SK-N-SH treated with all-trans-retinoic acid at 6 μM for 48 hours (cell line): Measurements from ENCODE around the gene SPATA6L.

ENCODE experiments used
- ATAC-seq: fragments of 200-7000 bp; cut with Tn5 transposase; 3 replicates; pipeline ENCODE4 v1.9.1; 2020; ENCODE audit warnings: mild to moderate bottlenecking, moderate library complexity
- ARNTL ChIP-seq: fragments of 450-650 bp; formaldehyde crosslinking; IDR thresholded peaks from 2 replicates; pipeline ENCODE4 v1.5.0; 2020; ENCODE audit warnings: low read depth, mild to moderate bottlenecking, moderate library complexity, borderline replicate concordance
- BACH2 ChIP-seq: fragments of 250-450 bp; sonication (Bioruptor Pico); IDR thresholded peaks from 2 replicates; pipeline ENCODE4 v1.9.0; 2021; ENCODE audit warnings: mild to moderate bottlenecking, borderline replicate concordance
- CSDC2 ChIP-seq: fragments of 250-450 bp; sonication (Bioruptor Pico); IDR thresholded peaks from 2 replicates; pipeline ENCODE4 v1.5.0; 2020; ENCODE audit warnings: mild to moderate bottlenecking, moderate library complexity
- ESRRG ChIP-seq: fragments of 250-450 bp; sonication (Bioruptor Pico); IDR thresholded peaks from 2 replicates; pipeline ENCODE4 v1.6.1; 2021; ENCODE audit warnings: mild to moderate bottlenecking
- GLIS3 ChIP-seq: fragments of 250-450 bp; sonication (Bioruptor Pico); IDR thresholded peaks from 2 replicates; pipeline ENCODE4 v1.5.0; 2020; ENCODE audit warnings: mild to moderate bottlenecking, moderate library complexity
- ISL1 ChIP-seq: fragments of 250-450 bp; sonication (Bioruptor Pico); IDR thresholded peaks from 2 replicates; pipeline ENCODE4 v2.1.2; 2022; ENCODE audit warnings: mild to moderate bottlenecking, moderate library complexity
- OSR1 ChIP-seq: fragments of 250-450 bp; sonication (Bioruptor Pico); IDR thresholded peaks from 2 replicates; pipeline ENCODE4 v1.8.0; 2022; ENCODE audit warnings: moderate library complexity, mild to moderate bottlenecking, inconsistent platforms
- PPARA ChIP-seq: fragments of 250-450 bp; sonication (Bioruptor Pico); IDR thresholded peaks from 2 replicates; pipeline ENCODE4 v1.5.0; 2020; ENCODE audit warnings: mild to moderate bottlenecking, borderline replicate concordance
- RARB ChIP-seq: fragments of 250-450 bp; sonication (Bioruptor Pico); IDR thresholded peaks from 2 replicates; pipeline ENCODE4 v1.8.0; 2021; ENCODE audit warnings: mild to moderate bottlenecking, moderate library complexity
- TCF4 ChIP-seq: fragments of 250-450 bp; sonication (Bioruptor Pico); IDR thresholded peaks from 2 replicates; pipeline ENCODE4 v1.8.0; 2021; ENCODE audit warnings: mild to moderate bottlenecking, moderate library complexity, borderline replicate concordance
- TOX ChIP-seq: fragments of 250-450 bp; sonication (Bioruptor Pico); IDR thresholded peaks from 2 replicates; pipeline ENCODE4 v1.8.0; 2021; ENCODE audit warnings: mild to moderate bottlenecking, moderate library complexity, borderline replicate concordance
- ZC3H10 ChIP-seq: fragments of 250-450 bp; sonication (Bioruptor Pico); IDR thresholded peaks from 2 replicates; pipeline ENCODE4 v1.5.1; 2021; ENCODE audit warnings: mild to moderate bottlenecking, moderate library complexity
- ZFP3 ChIP-seq: fragments of 250-450 bp; sonication (Bioruptor Pico); IDR thresholded peaks from 2 replicates; pipeline ENCODE4 v1.5.0; 2020; ENCODE audit warnings: mild to moderate bottlenecking, moderate library complexity
- ZFP30 ChIP-seq: fragments of 450-650 bp; formaldehyde crosslinking; IDR thresholded peaks from 2 replicates; pipeline ENCODE4 v1.5.0; 2022; ENCODE audit warnings: mild to moderate bottlenecking, moderate library complexity
- ZNF565 ChIP-seq: fragments of 450-650 bp; formaldehyde crosslinking; conservative IDR thresholded peaks from 2 replicates; pipeline ENCODE4 v1.5.0; 2020; ENCODE audit warnings: low read depth, mild to moderate bottlenecking, moderate library complexity
- ZNF70 ChIP-seq: fragments of 450-650 bp; formaldehyde crosslinking; IDR thresholded peaks from 2 replicates; pipeline ENCODE4 v1.5.0; 2020; ENCODE audit warnings: mild to moderate bottlenecking, moderate library complexity
- ZNF8 ChIP-seq: fragments of 450-650 bp; formaldehyde crosslinking; IDR thresholded peaks from 2 replicates; pipeline ENCODE4 v1.5.0; 2020; ENCODE audit warnings: mild to moderate bottlenecking, moderate library complexity
- TF ChIP-seq, protein P1 (sequence below): fragments of 250-450 bp; sonication (Bioruptor Pico); IDR thresholded peaks from 2 replicates; pipeline ENCODE4 v1.8.0; 2020; ENCODE audit warnings: mild to moderate bottlenecking, moderate library complexity, borderline replicate concordance
- TF ChIP-seq, protein P2 (sequence below): fragments of 250-450 bp; sonication (Bioruptor Pico); IDR thresholded peaks from 2 replicates; pipeline ENCODE4 v1.8.0; 2021; ENCODE audit warnings: low read depth, mild to moderate bottlenecking, moderate library complexity, borderline replicate concordance
- TF ChIP-seq, protein P3 (sequence below): fragments of 250-450 bp; sonication (Bioruptor Pico); IDR thresholded peaks from 2 replicates; pipeline ENCODE4 v1.5.1; 2021; ENCODE audit warnings: mild to moderate bottlenecking, moderate library complexity
- TF ChIP-seq, protein P4 (sequence below): fragments of 250-450 bp; sonication (Bioruptor Pico); IDR thresholded peaks from 2 replicates; pipeline ENCODE4 v1.5.0; 2020; ENCODE audit warnings: mild to moderate bottlenecking, moderate library complexity
- TF ChIP-seq, protein P5 (sequence below): fragments of 250-450 bp; sonication (Bioruptor Pico); IDR thresholded peaks from 2 replicates; pipeline ENCODE4 v1.5.1; 2020; ENCODE audit warnings: low read depth, mild to moderate bottlenecking, moderate library complexity

Gene SPATA6L

DNA sequence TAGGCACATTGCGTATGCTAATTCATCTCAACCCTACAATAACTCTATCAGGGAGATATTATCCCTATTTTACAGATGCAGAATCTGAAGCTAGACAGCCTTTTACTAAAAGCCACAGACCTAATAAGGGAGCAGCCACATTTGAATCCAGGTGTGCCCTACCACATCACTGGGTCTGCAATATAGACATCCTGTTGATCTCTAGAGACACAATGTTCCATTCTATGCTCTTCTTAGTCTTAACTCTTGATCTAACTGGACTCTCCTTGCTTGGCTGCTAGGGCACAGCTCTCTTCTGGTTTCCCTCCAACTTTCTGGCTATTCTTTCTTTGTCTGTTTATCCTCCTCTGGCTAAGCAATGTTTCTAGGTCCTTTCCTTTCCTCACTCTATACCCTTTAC, 1.4 kb upstream of the SPATA6L start:
- TF ChIP-seq TCF4 (CRISPR knock-in tag) (no peak), BACH2 (CRISPR knock-in tag) (no peak), PPARA (CRISPR knock-in tag) (no peak)
- TF ChIP-seq, protein P1, sequence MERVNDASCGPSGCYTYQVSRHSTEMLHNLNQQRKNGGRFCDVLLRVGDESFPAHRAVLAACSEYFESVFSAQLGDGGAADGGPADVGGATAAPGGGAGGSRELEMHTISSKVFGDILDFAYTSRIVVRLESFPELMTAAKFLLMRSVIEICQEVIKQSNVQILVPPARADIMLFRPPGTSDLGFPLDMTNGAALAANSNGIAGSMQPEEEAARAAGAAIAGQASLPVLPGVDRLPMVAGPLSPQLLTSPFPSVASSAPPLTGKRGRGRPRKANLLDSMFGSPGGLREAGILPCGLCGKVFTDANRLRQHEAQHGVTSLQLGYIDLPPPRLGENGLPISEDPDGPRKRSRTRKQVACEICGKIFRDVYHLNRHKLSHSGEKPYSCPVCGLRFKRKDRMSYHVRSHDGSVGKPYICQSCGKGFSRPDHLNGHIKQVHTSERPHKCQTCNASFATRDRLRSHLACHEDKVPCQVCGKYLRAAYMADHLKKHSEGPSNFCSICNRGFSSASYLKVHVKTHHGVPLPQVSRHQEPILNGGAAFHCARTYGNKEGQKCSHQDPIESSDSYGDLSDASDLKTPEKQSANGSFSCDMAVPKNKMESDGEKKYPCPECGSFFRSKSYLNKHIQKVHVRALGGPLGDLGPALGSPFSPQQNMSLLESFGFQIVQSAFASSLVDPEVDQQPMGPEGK (CRISPR knock-in tag), result no peak
- TF ChIP-seq, all 23 proteins: peak for 0
- no peak for ATAC-seq

DNA sequence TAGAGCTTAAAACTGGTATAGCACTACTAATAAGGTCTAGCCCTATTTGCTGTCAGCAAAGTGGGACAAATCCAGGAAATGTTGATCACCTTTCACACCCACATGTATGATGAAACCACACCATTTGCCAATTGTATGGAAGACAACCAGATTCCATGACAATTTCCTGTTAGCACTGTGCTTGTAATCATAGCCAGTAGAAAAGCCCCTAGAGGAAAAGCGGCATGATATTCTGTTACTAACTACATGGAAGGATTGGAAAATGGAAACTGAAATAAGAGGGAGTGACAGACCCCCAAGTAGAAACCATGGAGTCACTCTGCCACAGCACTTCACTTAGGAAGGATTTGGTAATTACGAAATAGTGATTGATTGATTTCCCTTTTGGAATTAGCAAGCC, 923 bp downstream of the SPATA6L start:
- TF ChIP-seq, protein P1 (CRISPR knock-in tag), result no peak
- TF ChIP-seq, protein P2, sequence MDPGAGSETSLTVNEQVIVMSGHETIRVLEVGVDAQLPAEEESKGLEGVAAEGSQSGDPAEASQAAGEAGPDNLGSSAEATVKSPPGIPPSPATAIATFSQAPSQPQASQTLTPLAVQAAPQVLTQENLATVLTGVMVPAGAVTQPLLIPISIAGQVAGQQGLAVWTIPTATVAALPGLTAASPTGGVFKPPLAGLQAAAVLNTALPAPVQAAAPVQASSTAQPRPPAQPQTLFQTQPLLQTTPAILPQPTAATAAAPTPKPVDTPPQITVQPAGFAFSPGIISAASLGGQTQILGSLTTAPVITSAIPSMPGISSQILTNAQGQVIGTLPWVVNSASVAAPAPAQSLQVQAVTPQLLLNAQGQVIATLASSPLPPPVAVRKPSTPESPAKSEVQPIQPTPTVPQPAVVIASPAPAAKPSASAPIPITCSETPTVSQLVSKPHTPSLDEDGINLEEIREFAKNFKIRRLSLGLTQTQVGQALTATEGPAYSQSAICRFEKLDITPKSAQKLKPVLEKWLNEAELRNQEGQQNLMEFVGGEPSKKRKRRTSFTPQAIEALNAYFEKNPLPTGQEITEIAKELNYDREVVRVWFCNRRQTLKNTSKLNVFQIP (CRISPR knock-in tag), result no peak
- TF ChIP-seq GLIS3 (no peak), RARB (CRISPR knock-in tag) (no peak), ESRRG (CRISPR knock-in tag) (no peak), OSR1 (no peak), ISL1 (no peak), ZFP3 (CRISPR knock-in tag) (no peak), ZC3H10 (no peak), PPARA (CRISPR knock-in tag) (no peak), ZNF565 (CRISPR knock-in tag) (no peak), ARNTL (CRISPR knock-in tag) (no peak)
- TF ChIP-seq, protein P3, sequence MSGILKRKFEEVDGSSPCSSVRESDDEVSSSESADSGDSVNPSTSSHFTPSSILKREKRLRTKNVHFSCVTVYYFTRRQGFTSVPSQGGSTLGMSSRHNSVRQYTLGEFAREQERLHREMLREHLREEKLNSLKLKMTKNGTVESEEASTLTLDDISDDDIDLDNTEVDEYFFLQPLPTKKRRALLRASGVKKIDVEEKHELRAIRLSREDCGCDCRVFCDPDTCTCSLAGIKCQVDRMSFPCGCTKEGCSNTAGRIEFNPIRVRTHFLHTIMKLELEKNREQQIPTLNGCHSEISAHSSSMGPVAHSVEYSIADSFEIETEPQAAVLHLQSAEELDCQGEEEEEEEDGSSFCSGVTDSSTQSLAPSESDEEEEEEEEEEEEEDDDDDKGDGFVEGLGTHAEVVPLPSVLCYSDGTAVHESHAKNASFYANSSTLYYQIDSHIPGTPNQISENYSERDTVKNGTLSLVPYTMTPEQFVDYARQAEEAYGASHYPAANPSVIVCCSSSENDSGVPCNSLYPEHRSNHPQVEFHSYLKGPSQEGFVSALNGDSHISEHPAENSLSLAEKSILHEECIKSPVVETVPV, result no peak
- ATAC-seq, result no peak

DNA sequence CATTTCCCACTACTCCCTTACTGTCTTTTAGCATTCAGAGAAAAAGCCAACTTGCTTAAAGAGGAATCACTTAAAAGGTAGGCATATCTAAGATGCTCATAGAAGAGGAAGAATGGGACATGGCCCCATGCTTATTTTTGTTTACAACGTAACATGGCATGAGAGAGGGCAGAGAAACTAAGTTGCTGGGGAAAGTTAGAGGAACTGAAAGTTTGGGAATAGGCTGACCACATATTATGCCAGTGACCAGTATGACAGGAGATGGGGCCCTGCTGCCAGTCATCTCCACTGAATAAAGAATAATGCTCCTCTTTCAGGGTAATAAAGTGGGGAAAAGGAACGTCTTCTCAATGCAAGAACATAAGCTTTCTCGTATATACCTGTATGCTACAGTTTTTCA, 2.3 kb downstream of the SPATA6L start:
- no peak for ATAC-seq
- TF ChIP-seq ZNF70 (CRISPR knock-in tag) (no peak), TCF4 (CRISPR knock-in tag) (no peak), ZFP30 (no peak), ESRRG (CRISPR knock-in tag) (no peak), OSR1 (no peak), TOX (no peak), ZNF8 (CRISPR knock-in tag) (no peak), ARNTL (CRISPR knock-in tag) (no peak), CSDC2 (CRISPR knock-in tag) (no peak)
- TF ChIP-seq, protein P4, sequence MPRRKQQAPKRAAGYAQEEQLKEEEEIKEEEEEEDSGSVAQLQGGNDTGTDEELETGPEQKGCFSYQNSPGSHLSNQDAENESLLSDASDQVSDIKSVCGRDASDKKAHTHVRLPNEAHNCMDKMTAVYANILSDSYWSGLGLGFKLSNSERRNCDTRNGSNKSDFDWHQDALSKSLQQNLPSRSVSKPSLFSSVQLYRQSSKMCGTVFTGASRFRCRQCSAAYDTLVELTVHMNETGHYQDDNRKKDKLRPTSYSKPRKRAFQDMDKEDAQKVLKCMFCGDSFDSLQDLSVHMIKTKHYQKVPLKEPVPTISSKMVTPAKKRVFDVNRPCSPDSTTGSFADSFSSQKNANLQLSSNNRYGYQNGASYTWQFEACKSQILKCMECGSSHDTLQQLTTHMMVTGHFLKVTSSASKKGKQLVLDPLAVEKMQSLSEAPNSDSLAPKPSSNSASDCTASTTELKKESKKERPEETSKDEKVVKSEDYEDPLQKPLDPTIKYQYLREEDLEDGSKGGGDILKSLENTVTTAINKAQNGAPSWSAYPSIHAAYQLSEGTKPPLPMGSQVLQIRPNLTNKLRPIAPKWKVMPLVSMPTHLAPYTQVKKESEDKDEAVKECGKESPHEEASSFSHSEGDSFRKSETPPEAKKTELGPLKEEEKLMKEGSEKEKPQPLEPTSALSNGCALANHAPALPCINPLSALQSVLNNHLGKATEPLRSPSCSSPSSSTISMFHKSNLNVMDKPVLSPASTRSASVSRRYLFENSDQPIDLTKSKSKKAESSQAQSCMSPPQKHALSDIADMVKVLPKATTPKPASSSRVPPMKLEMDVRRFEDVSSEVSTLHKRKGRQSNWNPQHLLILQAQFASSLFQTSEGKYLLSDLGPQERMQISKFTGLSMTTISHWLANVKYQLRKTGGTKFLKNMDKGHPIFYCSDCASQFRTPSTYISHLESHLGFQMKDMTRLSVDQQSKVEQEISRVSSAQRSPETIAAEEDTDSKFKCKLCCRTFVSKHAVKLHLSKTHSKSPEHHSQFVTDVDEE (CRISPR knock-in tag), result no peak
- TF ChIP-seq, protein P2 (CRISPR knock-in tag), result no peak
- TF ChIP-seq, protein P3, result no peak
- TF ChIP-seq, protein P5, sequence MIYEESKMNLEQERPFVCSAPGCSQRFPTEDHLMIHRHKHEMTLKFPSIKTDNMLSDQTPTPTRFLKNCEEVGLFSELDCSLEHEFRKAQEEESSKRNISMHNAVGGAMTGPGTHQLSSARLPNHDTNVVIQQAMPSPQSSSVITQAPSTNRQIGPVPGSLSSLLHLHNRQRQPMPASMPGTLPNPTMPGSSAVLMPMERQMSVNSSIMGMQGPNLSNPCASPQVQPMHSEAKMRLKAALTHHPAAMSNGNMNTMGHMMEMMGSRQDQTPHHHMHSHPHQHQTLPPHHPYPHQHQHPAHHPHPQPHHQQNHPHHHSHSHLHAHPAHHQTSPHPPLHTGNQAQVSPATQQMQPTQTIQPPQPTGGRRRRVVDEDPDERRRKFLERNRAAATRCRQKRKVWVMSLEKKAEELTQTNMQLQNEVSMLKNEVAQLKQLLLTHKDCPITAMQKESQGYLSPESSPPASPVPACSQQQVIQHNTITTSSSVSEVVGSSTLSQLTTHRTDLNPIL (CRISPR knock-in tag), result no peak
